Stimulated activated CD8-positive, alpha-beta memory T cell treated with anti-CD3 and anti-CD28 coated beads, Interleukin-2, amount 100 ng/mL, for 1 hour (primary cell): ENCODE data around the gene MPC1.
"Not testable (repeated sequence)": the region's sequence is repeated elsewhere in the genome, so short reads cannot be mapped to it uniquely, and the experiment has no call there.

Experiments used
- DNase-seq, 2 donors: peaks; one replicate each; pipeline ENCODE4 v3.0.0-alpha.2; 2020; ENCODE audit warnings: low read depth in 2 of 2

The MPC1 gene

GRCh38 chr6:166406197-166406596 lies 23.5 kb upstream of the MPC1 start:
- DNase-seq, result no peak

GRCh38 chr6:166405386-166405785 lies 22.6 kb upstream of the MPC1 start:
- DNase-seq, result no peak

GRCh38 chr6:166402582-166403277 lies 20.0 kb upstream of the MPC1 start:
- no peak for DNase-seq

- not testable (repeated sequence) for DNase-seq
Measured at GRCh38 chr6:166400649-166401250, 18.0 kb upstream of the MPC1 start.

GRCh38 chr6:166400181-166400580 lies 17.4 kb upstream of the MPC1 start:
- DNase-seq, result no peak

- DNase-seq, result no peak
Measured at GRCh38 chr6:166398348-166398747, 15.6 kb upstream of the MPC1 start.

GRCh38 chr6:166397849-166398248 lies 15.1 kb upstream of the MPC1 start:
- no peak for DNase-seq

GRCh38 chr6:166395778-166396177 lies 13.0 kb upstream of the MPC1 start:
- no peak for DNase-seq

GRCh38 chr6:166395351-166395750 lies 12.6 kb upstream of the MPC1 start:
- no peak for DNase-seq

GRCh38 chr6:166394036-166394892 lies 11.5 kb upstream of the MPC1 start:
- DNase-seq, result no peak

- DNase-seq, result no peak
Measured at GRCh38 chr6:166393535-166393823, 10.7 kb upstream of the MPC1 start.

GRCh38 chr6:166392755-166393534 lies 10.2 kb upstream of the MPC1 start:
- DNase-seq, result not testable (repeated sequence)

GRCh38 chr6:166389119-166389518 lies 6.4 kb upstream of the MPC1 start:
- DNase-seq, result no peak

- no peak for DNase-seq
Measured at GRCh38 chr6:166388290-166389004, 5.7 kb upstream of the MPC1 start.

- no peak for DNase-seq
Measured at GRCh38 chr6:166387642-166388289, 5.0 kb upstream of the MPC1 start.

- not testable (repeated sequence) for DNase-seq
Measured at GRCh38 chr6:166387098-166387497, 4.4 kb upstream of the MPC1 start.

GRCh38 chr6:166386111-166386510 lies 3.4 kb upstream of the MPC1 start:
- no peak for DNase-seq

GRCh38 chr6:166383802-166384363 lies 1.1 kb upstream of the MPC1 start:
- not testable (repeated sequence) for DNase-seq

- no peak for DNase-seq
Measured at GRCh38 chr6:166382500-166382932, 224 bp downstream of the MPC1 start.

- peak in 1 of 2 donors; percentile 36 for DNase-seq
Measured at GRCh38 chr6:166381733-166382499, 824 bp downstream of the MPC1 start.
